HG02571 (cell line): ENCODE data around the gene TSPAN9.

Experiments
- ATAC-seq: cut with Tn5 transposase; IDR thresholded peaks from one replicate; pipeline ENCODE4 v1.9.1; 2021; ENCODE audit warnings: mild to moderate bottlenecking, moderate library complexity; ENCODE audit not compliant: unreplicated experiment

The TSPAN9 gene

DNA sequence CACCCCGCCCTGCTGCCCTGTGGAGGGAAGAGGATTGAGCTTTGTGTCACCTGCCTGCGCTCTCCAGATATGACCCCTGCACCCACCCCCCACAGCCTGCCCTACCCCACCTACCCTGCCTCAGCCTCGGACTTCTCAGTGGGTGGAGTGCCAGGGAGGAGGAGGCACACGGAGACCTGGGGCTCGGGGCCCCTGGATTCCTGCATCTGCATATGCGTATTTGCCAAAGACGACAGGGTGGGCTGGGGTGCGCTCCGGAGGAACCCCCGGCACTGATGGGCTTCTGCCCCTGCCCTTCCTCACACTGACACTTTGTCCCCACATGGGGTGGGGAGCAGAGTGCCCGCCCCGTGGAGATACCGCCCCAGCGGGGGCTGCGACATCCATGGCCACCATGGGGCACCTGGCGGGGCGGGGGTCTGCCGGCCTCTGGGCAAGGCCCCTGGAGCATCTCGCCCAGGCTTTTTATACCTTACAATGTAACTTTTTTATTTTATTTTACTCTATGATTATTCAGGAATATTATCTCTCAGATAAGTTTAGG is 206.0 kb downstream of the TSPAN9 start:
- no peak for ATAC-seq

DNA sequence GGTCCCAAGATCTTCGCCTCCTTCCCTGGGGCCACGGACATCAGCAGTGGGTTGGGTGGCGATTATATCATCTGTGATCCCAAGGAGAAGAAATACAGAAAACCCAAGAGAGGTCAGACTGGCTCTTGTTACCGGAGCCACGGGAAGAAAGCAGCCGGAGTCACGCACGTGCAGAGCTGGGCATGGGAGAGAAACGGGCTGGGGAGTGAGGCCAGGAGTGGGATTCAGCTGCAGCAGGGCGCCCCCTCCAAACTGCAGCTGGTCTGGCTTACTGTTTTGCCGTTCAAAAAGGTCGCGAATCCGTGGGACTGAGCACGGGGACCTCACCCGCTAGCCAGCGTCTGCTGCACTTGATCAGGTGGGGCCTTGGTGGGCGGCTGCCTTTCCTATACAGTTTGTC is 207.2 kb downstream of the TSPAN9 start:
- ATAC-seq = no peak

GRCh38 chr12:3285570-3285969 is 208.4 kb downstream of the TSPAN9 start:
- no peak for ATAC-seq

DNA sequence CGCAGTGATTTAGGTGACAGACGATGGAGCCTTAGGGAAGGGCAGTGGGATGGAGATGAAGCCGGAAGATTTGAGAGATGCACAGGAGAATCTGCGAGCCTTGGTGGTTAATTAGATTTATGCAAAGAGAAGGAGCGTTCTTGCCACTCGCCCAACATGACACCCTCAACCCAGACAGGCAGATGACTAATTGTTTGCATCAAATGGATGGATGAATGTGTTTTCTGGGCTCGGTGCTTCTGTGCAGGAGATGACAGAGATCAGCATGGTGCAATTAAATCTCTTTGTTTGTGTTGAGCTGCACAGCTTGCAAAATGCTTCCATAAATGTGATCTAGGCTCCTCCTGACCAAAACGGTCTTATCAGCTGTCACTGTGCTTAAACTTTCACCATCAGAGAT is 211.5 kb downstream of the TSPAN9 start:
- no peak for ATAC-seq

DNA sequence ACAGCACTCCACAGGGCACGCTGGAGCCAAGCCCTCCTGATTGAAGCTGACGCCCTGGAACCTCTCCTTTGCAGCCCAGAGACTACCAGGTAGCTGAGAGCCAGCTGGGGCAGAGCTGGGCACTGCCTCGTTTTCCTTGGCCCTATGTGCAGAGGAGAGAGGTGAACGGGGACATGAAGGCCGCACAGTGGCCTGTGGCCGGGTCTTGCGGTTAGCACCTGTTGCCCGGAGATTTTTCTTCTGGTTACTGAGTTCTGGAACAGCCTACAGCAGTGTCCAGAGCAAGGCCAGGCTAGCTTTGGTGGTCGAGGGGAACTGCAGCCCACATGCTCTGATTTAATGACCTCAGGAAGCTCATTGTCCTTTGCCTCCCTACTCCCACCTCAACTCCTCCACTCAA is 212.5 kb downstream of the TSPAN9 start:
- no peak for ATAC-seq

DNA sequence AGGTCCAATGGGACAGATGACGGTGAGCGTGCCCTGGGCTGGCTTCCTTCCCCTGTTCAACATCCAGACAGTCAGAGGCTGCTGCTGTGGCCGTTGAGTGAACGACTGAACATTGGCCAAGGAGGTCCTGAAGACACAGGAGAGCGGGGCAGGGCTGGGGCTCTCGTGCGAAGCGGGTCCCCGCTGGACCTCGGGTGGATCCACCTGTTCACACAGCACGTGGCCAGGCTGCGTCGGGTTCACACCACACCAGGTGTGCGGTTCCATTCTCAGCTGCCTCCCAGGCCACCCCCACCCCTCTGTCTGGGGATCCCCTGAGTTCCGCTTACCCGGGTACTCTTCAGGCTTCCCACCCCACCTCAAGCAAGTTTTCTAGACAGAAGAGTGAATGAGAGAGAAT is 214.8 kb downstream of the TSPAN9 start:
- ATAC-seq = no peak

DNA sequence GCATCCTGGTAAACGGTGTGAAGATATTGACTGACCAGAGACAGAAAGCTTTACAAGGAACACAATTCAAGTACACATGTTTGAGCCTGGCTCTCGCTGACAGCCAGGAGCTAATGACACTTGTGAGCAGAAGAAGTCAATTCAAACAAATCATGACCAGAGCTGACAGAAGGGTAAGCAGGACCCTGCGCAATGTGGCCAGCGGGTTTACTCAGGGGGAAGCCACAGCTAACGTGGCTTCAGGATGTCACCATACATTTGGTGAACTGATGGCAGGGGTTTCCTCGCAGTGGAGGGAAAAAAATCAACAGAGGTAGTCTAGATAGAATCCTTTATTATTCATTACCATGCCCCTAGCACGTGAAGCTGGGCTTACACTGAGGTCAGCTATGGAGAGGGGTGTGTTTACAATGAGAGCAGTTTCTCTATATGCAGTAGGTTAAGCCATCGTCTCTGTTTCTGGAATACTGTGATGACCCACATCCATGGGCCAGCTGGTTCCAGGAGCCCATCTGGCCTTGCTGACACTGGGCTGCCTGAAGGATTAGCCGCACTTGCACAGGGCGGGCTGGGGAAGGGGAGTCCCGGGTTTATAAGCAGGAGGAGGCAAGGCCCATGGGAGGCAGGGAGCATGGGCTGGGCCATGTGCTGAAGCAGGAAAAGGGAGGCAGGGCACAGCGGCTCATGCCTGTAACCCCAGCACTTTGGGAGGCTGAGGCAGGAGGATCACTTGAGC is 215.7 kb downstream of the TSPAN9 start:
- ATAC-seq = no peak

GRCh38 chr12:3293446-3294161 is 216.4 kb downstream of the TSPAN9 start:
- no peak for ATAC-seq

DNA sequence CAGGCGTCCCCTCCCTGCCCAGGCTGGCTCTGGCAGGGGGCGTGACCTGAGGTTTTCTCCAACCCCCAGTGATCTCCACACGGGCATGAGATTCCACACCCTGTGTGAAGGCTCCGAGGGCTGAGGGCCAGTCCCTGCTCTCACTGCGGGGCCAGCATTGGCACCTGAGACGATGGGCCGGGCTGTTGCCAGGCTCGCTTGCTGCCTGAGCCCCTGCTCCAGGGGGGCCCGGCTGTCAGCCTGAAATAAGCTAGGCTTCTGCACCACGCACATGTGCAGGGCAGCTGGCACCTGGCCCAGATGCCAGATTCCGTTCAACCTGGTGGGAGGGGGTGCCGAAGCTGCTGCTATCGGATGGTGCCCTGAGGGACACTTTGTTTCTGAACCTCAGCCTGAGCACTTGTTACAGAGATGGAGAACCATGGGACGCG is 217.3 kb downstream of the TSPAN9 start:
- ATAC-seq = no peak

GRCh38 chr12:3295225-3295624 is 218.0 kb downstream of the TSPAN9 start:
- no peak for ATAC-seq

- no peak for ATAC-seq
These were observed 218.6 kb downstream of the TSPAN9 start for GRCh38 chr12:3295646-3296408.

GRCh38 chr12:3296409-3296701 is 219.2 kb downstream of the TSPAN9 start:
- ATAC-seq = no peak

DNA sequence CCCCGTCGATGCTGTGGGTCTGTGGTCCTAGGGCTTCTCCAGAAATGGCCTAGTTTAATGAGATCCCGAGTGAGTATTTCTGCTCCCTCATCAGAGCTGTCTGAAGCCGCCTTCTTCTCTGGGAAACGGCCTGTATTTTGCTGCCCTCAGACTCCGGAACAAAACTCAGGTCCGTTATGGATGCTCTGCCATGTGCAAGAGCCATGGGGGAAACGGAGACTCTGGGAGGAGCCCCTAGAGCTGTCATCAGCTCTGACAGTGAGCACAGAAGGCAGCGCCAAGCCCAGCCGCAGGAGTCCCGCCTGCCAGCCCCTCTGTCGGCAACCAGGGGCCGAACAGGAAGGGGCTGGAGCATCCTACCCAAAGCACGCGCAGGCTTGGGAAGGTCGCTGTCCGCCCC is 221.4 kb downstream of the TSPAN9 start:
- no peak for ATAC-seq

DNA sequence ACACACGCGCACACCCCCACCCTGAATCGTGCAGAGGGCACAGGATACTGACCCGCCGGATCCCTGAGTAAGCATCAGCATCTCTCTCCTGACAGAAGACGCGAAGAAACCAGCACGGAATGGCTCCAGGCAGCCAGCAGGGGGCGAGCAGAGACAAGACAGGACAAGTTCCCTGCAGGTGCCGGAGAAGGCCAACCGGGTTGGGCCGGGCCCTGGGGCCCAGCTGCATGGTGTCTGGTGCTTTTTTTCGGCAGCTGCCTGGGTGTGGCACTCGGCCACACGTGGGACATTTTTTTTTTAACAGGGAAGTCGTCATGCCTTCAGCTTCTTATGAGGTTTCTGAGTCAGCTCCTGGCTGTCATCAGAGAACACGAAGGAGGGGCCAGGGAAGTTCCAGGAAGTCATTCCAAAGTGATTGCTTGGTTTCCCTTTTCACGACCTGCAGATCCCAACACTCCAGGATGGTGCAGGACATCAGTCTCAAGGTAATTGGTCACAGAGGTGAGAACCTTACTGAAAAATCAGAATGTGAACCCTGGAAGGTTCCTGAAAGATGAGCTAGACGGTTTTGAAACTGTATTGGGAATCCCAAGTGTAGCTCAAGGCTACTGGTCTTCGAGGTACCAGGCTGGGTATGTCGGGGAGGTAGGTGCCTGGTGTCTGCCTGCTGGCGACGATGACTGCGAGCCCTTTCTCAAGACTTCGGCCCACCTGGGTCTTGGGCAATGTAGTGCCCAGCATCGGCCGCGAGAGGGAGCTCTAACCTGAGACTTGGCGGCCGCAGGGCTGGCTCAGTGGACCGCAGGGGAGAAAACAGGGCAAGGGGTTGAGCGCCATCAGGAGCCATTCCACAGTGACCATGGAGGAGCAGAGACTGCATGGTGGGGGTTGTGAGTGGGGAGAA is 223.0 kb downstream of the TSPAN9 start:
- peak; percentile 52 for ATAC-seq

- ATAC-seq = no peak
These were observed 223.7 kb downstream of the TSPAN9 start for GRCh38 chr12:3300833-3301401.

DNA sequence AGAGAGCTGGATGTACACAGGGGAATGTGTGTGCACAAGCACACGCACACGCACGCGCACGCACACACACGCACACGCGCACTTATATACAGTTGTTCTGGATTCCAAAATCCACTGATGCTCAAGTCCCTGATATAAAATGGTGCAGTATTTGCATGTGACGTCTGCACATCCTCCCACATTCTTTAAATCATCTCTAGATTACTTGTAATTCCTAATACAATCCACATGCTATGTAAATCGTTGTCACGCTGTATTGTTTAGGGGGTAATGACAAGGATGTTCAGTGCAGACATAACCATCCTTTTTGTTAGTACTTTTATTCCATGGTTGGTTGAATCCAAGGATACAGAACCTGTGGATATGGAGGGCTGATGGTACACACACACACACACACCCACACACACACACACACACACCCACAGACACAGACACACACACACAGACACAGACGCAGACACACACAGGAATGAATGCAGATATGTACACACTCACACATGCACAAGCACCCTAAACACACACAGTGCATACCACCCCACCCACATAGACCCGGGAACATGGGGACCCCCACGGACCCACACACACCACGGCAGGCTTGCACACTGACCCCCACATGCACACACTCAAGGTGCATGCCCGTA is 225.3 kb downstream of the TSPAN9 start:
- no peak for ATAC-seq

GRCh38 chr12:3303410-3304136 is 226.4 kb downstream of the TSPAN9 start:
- no peak for ATAC-seq

GRCh38 chr12:3304436-3305165 is 227.4 kb downstream of the TSPAN9 start:
- ATAC-seq = no peak

GRCh38 chr12:3305464-3305863 is 228.3 kb downstream of the TSPAN9 start:
- no peak for ATAC-seq
